GM12874 (cell line): ENCODE measurements around the gene EDIL3.

Source experiments
- TF ChIP-seq, protein P1 (sequence below): IDR thresholded peaks from 2 replicates; pipeline ENCODE4 v1.5.1; 2011; ENCODE audit warnings: low read depth, mild to moderate bottlenecking, control low read depth, low read length, moderate library complexity; ENCODE audit not compliant: insufficient read depth

EDIL3 gene

GRCh38 chr5:83924171-83924570 lies 460.5 kb downstream of the EDIL3 start:
- TF ChIP-seq, protein P1, sequence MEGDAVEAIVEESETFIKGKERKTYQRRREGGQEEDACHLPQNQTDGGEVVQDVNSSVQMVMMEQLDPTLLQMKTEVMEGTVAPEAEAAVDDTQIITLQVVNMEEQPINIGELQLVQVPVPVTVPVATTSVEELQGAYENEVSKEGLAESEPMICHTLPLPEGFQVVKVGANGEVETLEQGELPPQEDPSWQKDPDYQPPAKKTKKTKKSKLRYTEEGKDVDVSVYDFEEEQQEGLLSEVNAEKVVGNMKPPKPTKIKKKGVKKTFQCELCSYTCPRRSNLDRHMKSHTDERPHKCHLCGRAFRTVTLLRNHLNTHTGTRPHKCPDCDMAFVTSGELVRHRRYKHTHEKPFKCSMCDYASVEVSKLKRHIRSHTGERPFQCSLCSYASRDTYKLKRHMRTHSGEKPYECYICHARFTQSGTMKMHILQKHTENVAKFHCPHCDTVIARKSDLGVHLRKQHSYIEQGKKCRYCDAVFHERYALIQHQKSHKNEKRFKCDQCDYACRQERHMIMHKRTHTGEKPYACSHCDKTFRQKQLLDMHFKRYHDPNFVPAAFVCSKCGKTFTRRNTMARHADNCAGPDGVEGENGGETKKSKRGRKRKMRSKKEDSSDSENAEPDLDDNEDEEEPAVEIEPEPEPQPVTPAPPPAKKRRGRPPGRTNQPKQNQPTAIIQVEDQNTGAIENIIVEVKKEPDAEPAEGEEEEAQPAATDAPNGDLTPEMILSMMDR = no peak

GRCh38 chr5:83922699-83923098 lies 462.0 kb downstream of the EDIL3 start:
- TF ChIP-seq, protein P1 = no peak

- TF ChIP-seq, protein P1 = no peak
Measured at GRCh38 chr5:83921666-83922193, 462.9 kb downstream of the EDIL3 start.

DNA sequence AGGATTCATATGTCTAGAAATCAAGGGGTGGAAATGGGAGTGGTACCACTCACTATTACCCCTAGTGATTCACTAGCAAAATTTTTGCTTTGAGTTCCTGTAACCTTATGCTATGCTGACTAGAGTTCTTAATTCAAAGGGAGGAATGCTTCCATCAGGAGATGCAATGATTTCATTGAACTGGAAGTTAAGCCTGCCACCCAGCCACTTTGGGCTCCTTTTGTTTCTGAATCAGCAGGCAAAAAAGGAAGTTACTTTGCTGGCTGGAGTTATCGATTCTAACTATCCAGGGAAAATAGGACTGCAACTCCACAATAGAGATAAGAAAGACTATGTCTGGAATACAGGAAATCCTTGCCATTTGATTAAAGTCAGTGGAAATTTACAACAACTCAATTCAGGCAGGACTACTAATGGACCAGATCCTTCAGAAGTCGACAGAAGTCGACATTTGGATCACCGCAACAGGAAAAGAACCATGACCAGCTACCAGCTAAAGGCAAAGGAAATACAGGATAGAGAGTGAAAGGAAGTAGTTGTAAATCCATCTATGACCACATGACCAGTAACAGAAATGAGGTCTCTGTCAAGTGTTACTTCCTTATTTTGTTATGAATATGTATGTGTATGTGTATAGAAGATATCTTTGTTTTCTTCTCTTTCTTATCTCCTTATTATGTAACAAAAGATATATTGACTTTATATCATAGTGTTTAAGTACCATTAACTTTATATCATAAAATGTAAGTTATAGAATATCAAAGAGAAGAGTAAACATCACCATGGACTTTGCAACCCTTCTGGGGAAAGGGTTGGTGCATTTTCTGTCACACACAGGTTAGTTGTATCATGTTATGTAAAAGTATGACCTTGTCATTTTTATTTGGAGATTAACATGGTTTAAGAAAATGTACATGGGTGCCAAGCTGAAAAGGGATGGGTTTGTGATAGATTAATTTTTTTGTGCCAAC lies 465.3 kb downstream of the EDIL3 start:
- TF ChIP-seq, protein P1 = no peak

DNA sequence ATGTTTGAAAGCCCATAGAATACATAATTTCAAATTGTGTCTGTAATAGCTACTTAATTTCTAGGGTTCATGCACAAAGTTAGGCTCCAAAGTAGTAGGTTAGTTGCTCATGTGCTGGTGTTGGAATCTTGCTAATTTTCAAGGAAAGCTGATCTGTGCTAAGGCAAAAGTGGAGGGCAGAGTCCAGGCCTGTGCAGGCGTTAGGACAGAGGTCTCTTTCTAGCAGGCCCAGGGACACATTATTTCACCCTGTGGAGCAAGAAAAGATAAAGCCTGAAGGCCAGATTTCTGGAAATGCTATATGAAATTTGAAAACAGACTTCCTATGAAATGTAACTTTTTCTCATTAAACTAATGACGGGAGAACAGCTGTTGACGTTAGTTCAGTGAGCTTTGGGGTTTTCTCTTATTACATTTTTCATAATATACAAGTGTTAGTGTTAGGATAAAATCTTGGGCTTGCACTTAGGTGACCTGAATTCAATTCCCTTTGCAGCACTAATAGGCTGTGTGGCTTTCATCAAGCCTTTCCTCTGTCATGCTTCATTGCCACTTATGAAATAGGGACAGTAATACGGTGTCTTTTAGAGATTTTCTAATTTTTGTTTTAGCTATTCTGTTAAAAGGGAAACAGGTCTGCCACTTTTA lies 467.3 kb downstream of the EDIL3 start:
- TF ChIP-seq, protein P1 = no peak

DNA sequence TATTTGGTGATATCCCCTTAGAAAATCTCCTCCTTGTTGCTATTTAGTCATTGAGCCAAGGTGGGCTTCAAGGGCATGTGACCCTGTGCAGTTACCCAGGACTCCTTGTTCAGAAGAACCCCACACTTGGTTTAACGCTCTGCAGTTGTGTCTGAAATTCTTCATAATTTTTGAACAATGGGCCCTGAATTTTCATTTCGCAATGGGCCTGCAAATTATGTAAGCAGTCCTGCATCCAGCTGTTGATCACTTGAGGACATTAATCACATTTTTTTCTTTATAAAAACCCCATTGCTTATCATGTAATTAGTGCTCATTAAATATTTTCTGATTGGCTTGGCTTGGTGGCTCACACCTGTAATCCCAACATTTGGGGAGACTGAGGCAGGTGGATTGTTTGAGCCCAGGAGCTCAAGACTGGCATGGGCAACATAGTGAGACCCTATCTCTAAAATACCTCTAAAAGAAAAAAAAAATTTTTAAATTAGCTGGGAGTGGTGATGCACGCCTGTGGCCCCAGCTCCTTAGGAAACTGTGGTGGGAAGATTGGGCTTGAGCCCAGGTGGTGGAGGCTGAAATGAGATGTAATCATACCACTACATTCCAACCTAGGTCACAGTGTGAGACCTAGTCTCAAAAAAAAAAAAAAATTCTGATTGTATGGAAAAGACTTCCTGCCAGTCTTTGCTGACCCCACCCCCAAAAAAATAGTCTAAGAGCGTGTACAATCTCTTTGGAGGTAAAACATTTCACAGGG lies 469.8 kb downstream of the EDIL3 start:
- TF ChIP-seq, protein P1 = no peak
